Activated CD4-positive, alpha-beta T cell treated with anti-CD3 and anti-CD28 coated beads, Interleukin-2, amount 10 ng/mL, durations not matched to agents 7 days and 5 days (primary cell): ENCODE results near the gene PPP1R1B. TPM values are rescaled to one million over a fixed set of nuclear protein-coding genes. Genes with fewer than 3 reads are reported as not detected.
A peak's percentile ranks its signal among the peaks of the same experiment; 100 is the strongest.

ENCODE experiments used
- CTCF ChIA-PET: fragments of 350-600 bp; sonication (Branson Sonifier 250); formaldehyde crosslinking; loops from one replicate; lab custom pipeline; 2021; ENCODE audit warnings: antibody characterized with exemption; lab: Charles Lee
- POLR2A ChIA-PET: fragments of 350-600 bp; sonication (Branson Sonifier 250); formaldehyde crosslinking; loops from one replicate; lab custom pipeline; 2021; ENCODE audit warnings: antibody characterized with exemption; lab: Charles Lee
- DNase-seq: peaks from one replicate; pipeline ENCODE4 v3.0.0-alpha.2; 2020
- H3K27ac Mint-ChIP-seq: one replicate; pipeline ENCODE4 v1.8.0; 2021; ENCODE audit warnings: mild to moderate bottlenecking, moderate library complexity, mixed read lengths
- H3K27me3 Mint-ChIP-seq: one replicate; pipeline ENCODE4 v1.8.0; 2021; ENCODE audit warnings: mixed read lengths
- H3K36me3 Mint-ChIP-seq: one replicate; pipeline ENCODE4 v1.8.0; 2021; ENCODE audit warnings: low read depth, mixed read lengths
- H3K4me1 Mint-ChIP-seq: one replicate; pipeline ENCODE4 v1.8.0; 2021; ENCODE audit warnings: mixed read lengths
- H3K4me3 Mint-ChIP-seq: one replicate; pipeline ENCODE4 v1.8.0; 2021; ENCODE audit warnings: mild to moderate bottlenecking, moderate library complexity, mixed read lengths
- H3K9me3 Mint-ChIP-seq: one replicate; pipeline ENCODE4 v1.8.0; 2021; ENCODE audit warnings: mixed read lengths
- total RNA-seq, 2 experiments: library from RNA; stranded (reverse); gene quantifications; one replicate each; pipeline ENCODE4 v1.2.3, GENCODE V29; 2021

PPP1R1B gene
- total RNA-seq, 2 experiments from 2014 or later = not detected

GRCh38 chr17:39664581-39665561, 38.1 kb downstream of the PPP1R1B start, which contains the start of gene TCAP:
TSS of gene TCAP (plus strand) at chr17:39665349. CDS start at chr17:39665360, 11 bp downstream.
- Mint-ChIP-seq H3K4me3 (no peak within 1 kb of the TSS), H3K27me3 (peaks cover 24% of the 10 kb centered on the region), H3K9me3 (no peaks in the 10 kb centered on the region), H3K36me3 (peaks cover 8% of the 10 kb centered on the region), H3K27ac (peak within 1 kb of the TSS; percentile 19), H3K4me1 (peaks cover 6% of the 10 kb centered on the region)
- POLR2A ChIA-PET = no interaction called here
- CTCF ChIA-PET = interaction anchor here (0.5 to 3.0 kb wide), 4 partner anchors 10 to 72 kb away, joined by 3 to 22 read pairs (median 6); no protein-coding TSS in a partner anchor
- DNase-seq = no peak

- H3K9me3 Mint-ChIP-seq = no peaks in the 10 kb centered on the region
- no peak for DNase-seq
These were observed 39.0 kb downstream of the PPP1R1B start for GRCh38 chr17:39665642-39666224.

GRCh38 chr17:39666231-39666600, 39.5 kb downstream of the PPP1R1B start:
- H3K4me3 Mint-ChIP-seq = no peak overlapping the region
- DNase-seq = no peak
- H3K4me1 Mint-ChIP-seq = peaks cover 5% of the 10 kb centered on the region
- H3K27me3 Mint-ChIP-seq = peaks cover 28% of the 10 kb centered on the region
- H3K9me3 Mint-ChIP-seq = no peaks in the 10 kb centered on the region
- H3K36me3 Mint-ChIP-seq = peaks cover 5% of the 10 kb centered on the region
- ChIA-PET CTCF (interaction anchor here (0.7 to 3.0 kb wide), 9 partner anchors 9 to 62 kb away, joined by 3 to 22 read pairs (median 3); partner anchors contain the start of gene PGAP3), POLR2A (interaction anchor here (0.5 kb wide), 1 partner anchor 15 kb away, joined by 3 read pairs; no protein-coding TSS in a partner anchor)
- H3K27ac Mint-ChIP-seq = peak overlapping the region; percentile 19

More at GRCh38 chr17:39665642-39666224, 39.0 kb downstream of the PPP1R1B start:
- H3K4me3 Mint-ChIP-seq = no peak overlapping the region
- CTCF ChIA-PET = interaction anchor here (0.5 to 3.0 kb wide), 8 partner anchors 9 to 73 kb away, joined by 3 to 22 read pairs (median 3); partner anchors contain the start of gene PGAP3
- H3K27ac Mint-ChIP-seq = no peak overlapping the region
- POLR2A ChIA-PET = interaction anchor here (0.5 kb wide), 1 partner anchor 16 kb away, joined by 3 read pairs; no protein-coding TSS in a partner anchor
- peaks cover 28% of the 10 kb centered on the region for H3K27me3 Mint-ChIP-seq
- peaks cover 7% of the 10 kb centered on the region for H3K36me3 Mint-ChIP-seq
- H3K4me1 Mint-ChIP-seq = peaks cover 5% of the 10 kb centered on the region

GRCh38 chr17:39666601-39667261, 40.0 kb downstream of the PPP1R1B start:
- DNase-seq = no peak
- Mint-ChIP-seq H3K27ac (no peak overlapping the region), H3K9me3 (no peaks in the 10 kb centered on the region), H3K4me3 (no peak overlapping the region), H3K36me3 (no peaks in the 10 kb centered on the region), H3K4me1 (peaks cover 5% of the 10 kb centered on the region), H3K27me3 (peaks cover 28% of the 10 kb centered on the region)
- ChIA-PET POLR2A (no interaction called here), CTCF (interaction anchor here (0.7 to 3.0 kb wide), 8 partner anchors 8 to 61 kb away, joined by 3 to 22 read pairs (median 4); partner anchors contain the start of gene PGAP3)

- H3K9me3 Mint-ChIP-seq = no peaks in the 10 kb centered on the region
- peaks cover 28% of the 10 kb centered on the region for H3K27me3 Mint-ChIP-seq
- no peak overlapping the region for H3K4me3 Mint-ChIP-seq
- ChIA-PET CTCF (interaction anchor here (1.3 to 3.0 kb wide), 4 partner anchors 8 to 61 kb away, joined by 3 to 22 read pairs (median 8); no protein-coding TSS in a partner anchor), POLR2A (no interaction called here)
- no peak overlapping the region for H3K27ac Mint-ChIP-seq
- no peaks in the 10 kb centered on the region for H3K36me3 Mint-ChIP-seq
- H3K4me1 Mint-ChIP-seq = peaks cover 5% of the 10 kb centered on the region
- no peak for DNase-seq
These were observed 40.7 kb downstream of the PPP1R1B start for GRCh38 chr17:39667262-39667944.

GRCh38 chr17:39667945-39668924, 41.5 kb downstream of the PPP1R1B start, which contains the start of gene PNMT:
TSS of gene PNMT (plus strand) at chr17:39668453. CDS start at chr17:39668476, 23 bp downstream.
- H3K27ac Mint-ChIP-seq = peak within 1 kb of the TSS; percentile 81
- ChIA-PET POLR2A (interaction anchor here (0.5 to 0.6 kb wide), 3 partner anchors 10 to 46 kb away, joined by 3 to 4 read pairs (median 4); no protein-coding TSS in a partner anchor), CTCF (interaction anchor here (0.5 to 3.0 kb wide), 13 partner anchors 9 to 612 kb away, joined by 3 to 14 read pairs (median 3); no protein-coding TSS in a partner anchor)
- no peaks in the 10 kb centered on the region for H3K36me3 Mint-ChIP-seq
- peak; percentile 72 for DNase-seq
- H3K27me3 Mint-ChIP-seq = peaks cover 28% of the 10 kb centered on the region
- H3K4me3 Mint-ChIP-seq = no peak within 1 kb of the TSS
- peaks cover 5% of the 10 kb centered on the region for H3K4me1 Mint-ChIP-seq
- H3K9me3 Mint-ChIP-seq = no peaks in the 10 kb centered on the region

- no peak overlapping the region for H3K4me3 Mint-ChIP-seq
- DNase-seq = no peak
- ChIA-PET CTCF (interaction anchor here (0.8 to 3.0 kb wide), 8 partner anchors 7 to 100 kb away, joined by 3 to 14 read pairs (median 4); partner anchors contain the start of gene MIEN1), POLR2A (interaction anchor here (0.8 kb wide), 1 partner anchor 15 kb away, joined by 3 read pairs; no protein-coding TSS in a partner anchor)
- no peaks in the 10 kb centered on the region for H3K36me3 Mint-ChIP-seq
- peaks cover 28% of the 10 kb centered on the region for H3K27me3 Mint-ChIP-seq
- H3K27ac Mint-ChIP-seq = no peak overlapping the region
- H3K4me1 Mint-ChIP-seq = peaks cover 6% of the 10 kb centered on the region
- no peaks in the 10 kb centered on the region for H3K9me3 Mint-ChIP-seq
These were observed 43.4 kb downstream of the PPP1R1B start for GRCh38 chr17:39669897-39670735.

GRCh38 chr17:39670746-39671145, 44.0 kb downstream of the PPP1R1B start:
- ChIA-PET POLR2A (interaction anchor here (0.8 kb wide), 1 partner anchor 16 kb away, joined by 3 read pairs; no protein-coding TSS in a partner anchor), CTCF (interaction anchor here (0.6 to 3.0 kb wide), 9 partner anchors 9 to 700 kb away, joined by 3 to 14 read pairs (median 3); partner anchors contain the start of gene MIEN1)
- H3K36me3 Mint-ChIP-seq = no peaks in the 10 kb centered on the region
- H3K4me1 Mint-ChIP-seq = peaks cover 12% of the 10 kb centered on the region
- no peak overlapping the region for H3K4me3 Mint-ChIP-seq
- no peaks in the 10 kb centered on the region for H3K9me3 Mint-ChIP-seq
- peaks cover 26% of the 10 kb centered on the region for H3K27me3 Mint-ChIP-seq
- H3K27ac Mint-ChIP-seq = no peak overlapping the region
- no peak for DNase-seq

GRCh38 chr17:39671651-39672521, 45.1 kb downstream of the PPP1R1B start:
- POLR2A ChIA-PET = no interaction called here
- H3K4me3 Mint-ChIP-seq = no peak overlapping the region
- no peaks in the 10 kb centered on the region for H3K9me3 Mint-ChIP-seq
- peaks cover 18% of the 10 kb centered on the region for H3K27me3 Mint-ChIP-seq
- H3K36me3 Mint-ChIP-seq = peaks cover 2% of the 10 kb centered on the region
- peak overlapping the region; percentile 39 for H3K27ac Mint-ChIP-seq
- CTCF ChIA-PET = interaction anchor here (0.9 to 2.5 kb wide), 9 partner anchors 16 to 58 kb away, joined by 3 to 12 read pairs (median 4); partner anchors contain the start of genes MIEN1 and PGAP3
- H3K4me1 Mint-ChIP-seq = peaks cover 23% of the 10 kb centered on the region
- DNase-seq = no peak
